GM12878 (cell line): ENCODE measurements around the gene ANKDD1A.

Experiments
- BHLHE40 ChIP-seq, 2 experiments: fragments of 450-650 bp in 1 of 2; IDR thresholded peaks; 2 replicates each; pipeline ENCODE4 v1.6.1; 2011 to 2017; ENCODE audit warnings: low read depth in 2 of 2, borderline replicate concordance in 1 of 2, improper control_type of control experiment in 1 of 2, low read length in 1 of 2, mild to moderate bottlenecking in 1 of 2
- E2F4 ChIP-seq: IDR thresholded peaks from 2 replicates; pipeline ENCODE4 v1.6.1; 2012; ENCODE audit warnings: low read depth, low read length, improper control_type of control experiment
- EZH2 ChIP-seq: IDR thresholded peaks from 2 replicates; pipeline ENCODE4 v1.6.1; 2012; ENCODE audit warnings: low read depth, mild to moderate bottlenecking, control low read depth, inconsistent platforms, low read length, borderline replicate concordance; ENCODE audit not compliant: control insufficient read depth
- FOXK2 ChIP-seq: fragments of 450-650 bp; IDR thresholded peaks from 2 replicates; pipeline ENCODE4 v1.6.1; 2017; ENCODE audit warnings: mild to moderate bottlenecking, moderate library complexity
- POLR2A ChIP-seq: IDR thresholded peaks from 2 replicates; pipeline ENCODE4 v1.6.1; 2011; ENCODE audit warnings: low read depth, mild to moderate bottlenecking, low read length
- SIN3A ChIP-seq: IDR thresholded peaks from 2 replicates; pipeline ENCODE4 v1.6.1; 2012; ENCODE audit warnings: low read depth, low read length, improper control_type of control experiment
- SPI1 ChIP-seq: IDR thresholded peaks from 2 replicates; pipeline ENCODE4 v1.6.1; 2011; ENCODE audit warnings: low read depth, mild to moderate bottlenecking, low read length, moderate library complexity, borderline replicate concordance; ENCODE audit not compliant: insufficient read depth
- ZNF217 ChIP-seq: fragments of 450-650 bp; IDR thresholded peaks from 2 replicates; pipeline ENCODE4 v1.6.1; 2017; ENCODE audit warnings: antibody characterized with exemption, mild to moderate bottlenecking
- TF ChIP-seq, protein P1 (sequence below): IDR thresholded peaks from 2 replicates; pipeline ENCODE4 v1.6.1; 2011; ENCODE audit warnings: borderline replicate concordance, low read depth, mild to moderate bottlenecking, moderate library complexity, low read length; ENCODE audit not compliant: insufficient read depth, poor library complexity, severe bottlenecking
- TF ChIP-seq, protein P2 (sequence below), 3 experiments: IDR thresholded peaks in 2 of 3; conservative IDR thresholded peaks in 1 of 3; 2 replicates each; pipeline ENCODE4 v1.5.1; 2011; ENCODE audit warnings: low read depth in 3 of 3, low read length in 3 of 3, mild to moderate bottlenecking in 3 of 3, control low read depth in 2 of 3, moderate library complexity in 2 of 3, inconsistent platforms in 1 of 3, mixed read lengths in 1 of 3; ENCODE audit not compliant: control insufficient read depth in 2 of 3, insufficient read depth in 1 of 3; ENCODE audit errors: extremely low read depth in 1 of 3

DNA sequence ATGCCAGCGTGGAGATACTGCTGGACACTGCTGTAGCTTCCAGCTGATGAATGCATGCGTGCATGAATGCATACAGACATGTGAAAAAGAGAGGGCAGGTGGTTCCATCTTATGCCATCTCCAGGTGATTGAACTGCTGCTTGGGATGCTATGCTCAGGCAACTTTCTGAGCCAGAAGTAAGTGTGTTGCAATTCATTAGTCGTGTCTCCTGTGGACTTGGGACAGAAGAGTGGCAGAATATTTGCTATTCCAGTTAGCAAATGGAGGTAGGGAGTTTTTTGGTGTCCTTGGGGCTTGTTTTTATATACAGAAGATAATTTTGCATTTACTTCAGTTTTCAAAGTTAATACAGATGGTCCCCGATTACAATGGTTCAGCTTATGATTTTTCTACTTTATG, 33.3 kb downstream of the ANKDD1A start:
- no peak for TF ChIP-seq EZH2
- TF ChIP-seq SIN3A: no peak
- TF ChIP-seq, protein P1, sequence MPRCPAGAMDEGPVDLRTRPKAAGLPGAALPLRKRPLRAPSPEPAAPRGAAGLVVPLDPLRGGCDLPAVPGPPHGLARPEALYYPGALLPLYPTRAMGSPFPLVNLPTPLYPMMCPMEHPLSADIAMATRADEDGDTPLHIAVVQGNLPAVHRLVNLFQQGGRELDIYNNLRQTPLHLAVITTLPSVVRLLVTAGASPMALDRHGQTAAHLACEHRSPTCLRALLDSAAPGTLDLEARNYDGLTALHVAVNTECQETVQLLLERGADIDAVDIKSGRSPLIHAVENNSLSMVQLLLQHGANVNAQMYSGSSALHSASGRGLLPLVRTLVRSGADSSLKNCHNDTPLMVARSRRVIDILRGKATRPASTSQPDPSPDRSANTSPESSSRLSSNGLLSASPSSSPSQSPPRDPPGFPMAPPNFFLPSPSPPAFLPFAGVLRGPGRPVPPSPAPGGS: no peak
- TF ChIP-seq E2F4: no peak
- TF ChIP-seq, protein P2, sequence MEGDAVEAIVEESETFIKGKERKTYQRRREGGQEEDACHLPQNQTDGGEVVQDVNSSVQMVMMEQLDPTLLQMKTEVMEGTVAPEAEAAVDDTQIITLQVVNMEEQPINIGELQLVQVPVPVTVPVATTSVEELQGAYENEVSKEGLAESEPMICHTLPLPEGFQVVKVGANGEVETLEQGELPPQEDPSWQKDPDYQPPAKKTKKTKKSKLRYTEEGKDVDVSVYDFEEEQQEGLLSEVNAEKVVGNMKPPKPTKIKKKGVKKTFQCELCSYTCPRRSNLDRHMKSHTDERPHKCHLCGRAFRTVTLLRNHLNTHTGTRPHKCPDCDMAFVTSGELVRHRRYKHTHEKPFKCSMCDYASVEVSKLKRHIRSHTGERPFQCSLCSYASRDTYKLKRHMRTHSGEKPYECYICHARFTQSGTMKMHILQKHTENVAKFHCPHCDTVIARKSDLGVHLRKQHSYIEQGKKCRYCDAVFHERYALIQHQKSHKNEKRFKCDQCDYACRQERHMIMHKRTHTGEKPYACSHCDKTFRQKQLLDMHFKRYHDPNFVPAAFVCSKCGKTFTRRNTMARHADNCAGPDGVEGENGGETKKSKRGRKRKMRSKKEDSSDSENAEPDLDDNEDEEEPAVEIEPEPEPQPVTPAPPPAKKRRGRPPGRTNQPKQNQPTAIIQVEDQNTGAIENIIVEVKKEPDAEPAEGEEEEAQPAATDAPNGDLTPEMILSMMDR (IDR thresholded peaks at IDR 0.05 in 2 of 3, conservative IDR thresholded peaks at IDR 0.05 in 1 of 3; ENCODE audit: control insufficient read depth in 2 of 3, extremely low read depth in 1 of 3, insufficient read depth in 1 of 3, low read depth in 3 of 3, low read length in 3 of 3): no peak
- TF ChIP-seq BHLHE40 (IDR thresholded peaks at IDR 0.05; ENCODE audit: borderline replicate concordance in 1 of 2, low read depth in 2 of 2, low read length in 1 of 2): no peak
- TF ChIP-seq FOXK2: no peak
- no peak for TF ChIP-seq ZNF217
- no peak for TF ChIP-seq SPI1
- no peak for TF ChIP-seq POLR2A
